SW 1271 (cell line): Measurements from ENCODE around the gene BLOC1S1.

ENCODE experiments used
- DNase-seq, 2 experiments: peaks; one replicate each; lab custom pipeline; 2025; lab: John Stamatoyannopoulos, UW

Gene BLOC1S1

DNA sequence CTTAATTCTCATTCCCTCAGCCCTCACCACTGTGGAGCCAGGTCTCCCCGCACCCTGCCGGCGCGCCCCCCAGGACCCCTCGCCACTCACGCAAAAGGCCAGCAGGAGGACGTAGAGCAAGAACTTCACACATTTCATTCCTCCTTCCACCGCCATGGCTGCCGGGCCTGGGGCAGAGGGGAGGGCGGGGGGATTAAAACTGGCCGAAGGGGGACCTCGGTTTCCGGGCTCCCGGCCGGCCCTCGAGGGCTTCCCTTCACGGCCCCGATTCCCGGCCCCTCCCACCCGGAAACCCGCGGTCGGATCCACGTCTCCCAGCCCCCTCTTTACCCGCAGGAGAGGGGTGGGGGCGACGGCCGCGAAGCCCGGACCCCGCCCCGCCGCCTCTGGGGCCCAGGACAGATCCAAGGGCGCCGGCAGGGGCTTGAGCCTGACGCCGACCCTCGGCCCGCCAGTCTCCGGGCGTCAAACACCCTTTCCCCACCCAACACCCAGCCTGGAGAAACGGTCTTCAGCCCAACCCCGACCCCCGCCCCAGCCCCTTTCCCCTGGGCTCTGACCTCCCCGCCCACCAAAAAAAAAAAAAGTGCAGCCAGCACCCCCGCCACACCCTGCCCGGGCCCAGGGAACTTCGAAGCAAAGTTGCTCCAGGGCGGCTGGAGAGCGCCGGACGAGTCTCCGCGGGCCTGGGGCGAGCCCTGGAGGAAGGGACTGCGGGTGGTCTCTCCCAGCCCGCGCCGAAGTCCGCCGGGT is 12.5 kb downstream of the BLOC1S1 start:
- peak in 1 of 2 experiments; percentile 38 for DNase-seq

GRCh38 chr12:55728939-55729818 is 13.3 kb downstream of the BLOC1S1 start, which contains the start of gene CD63:
CD63 (minus strand) TSS chr12:55729009; CDS start chr12:55728341, 668 bp downstream.
- peak; percentile 88 to 94 for DNase-seq

GRCh38 chr12:55729819-55730818 is 14.3 kb downstream of the BLOC1S1 start:
- peak in 1 of 2 experiments; percentile 69 for DNase-seq

DNA sequence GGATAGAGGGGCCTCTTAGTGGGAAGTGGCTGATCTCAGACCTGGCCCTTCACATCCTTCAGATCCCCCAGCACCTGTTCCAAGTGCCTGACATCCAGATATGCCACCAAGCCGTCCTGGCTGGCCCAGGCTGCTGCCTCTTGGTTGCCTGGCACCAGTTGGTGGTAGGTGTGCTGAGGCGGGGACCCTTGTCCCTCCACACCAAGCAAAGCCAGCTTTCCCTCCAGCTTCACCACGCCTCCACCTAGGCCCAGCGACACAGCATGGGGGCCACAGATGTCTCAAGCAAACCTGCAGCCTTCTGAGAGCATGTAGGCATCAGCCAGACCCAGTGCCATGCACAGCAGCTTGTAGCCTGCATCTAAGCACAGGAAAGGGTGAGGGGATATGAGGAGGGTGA is 16.4 kb downstream of the BLOC1S1 start:
- no peak for DNase-seq

- DNase-seq: no peak
These were observed 17.2 kb downstream of the BLOC1S1 start for GRCh38 chr12:55733021-55733555.

DNA sequence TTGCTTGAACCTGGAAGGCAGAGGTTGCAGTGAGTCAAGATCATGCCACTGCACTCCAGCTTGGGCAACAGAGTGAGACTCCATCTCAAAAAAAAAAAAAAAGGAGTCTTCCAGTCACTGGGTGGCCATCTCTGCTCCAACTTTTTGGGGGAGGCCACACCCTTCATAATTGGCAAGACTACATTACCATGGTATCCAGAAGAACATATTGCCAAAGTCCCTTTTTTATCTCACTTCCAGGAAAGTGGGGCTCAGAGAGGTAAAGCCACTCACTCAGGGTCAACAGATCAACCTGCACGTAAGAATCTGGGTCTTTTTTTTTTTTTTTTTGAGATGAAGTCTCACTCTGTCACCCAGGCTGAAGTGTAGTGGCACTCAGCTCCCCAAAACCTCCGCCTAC is 18.0 kb downstream of the BLOC1S1 start:
- no peak for DNase-seq

DNA sequence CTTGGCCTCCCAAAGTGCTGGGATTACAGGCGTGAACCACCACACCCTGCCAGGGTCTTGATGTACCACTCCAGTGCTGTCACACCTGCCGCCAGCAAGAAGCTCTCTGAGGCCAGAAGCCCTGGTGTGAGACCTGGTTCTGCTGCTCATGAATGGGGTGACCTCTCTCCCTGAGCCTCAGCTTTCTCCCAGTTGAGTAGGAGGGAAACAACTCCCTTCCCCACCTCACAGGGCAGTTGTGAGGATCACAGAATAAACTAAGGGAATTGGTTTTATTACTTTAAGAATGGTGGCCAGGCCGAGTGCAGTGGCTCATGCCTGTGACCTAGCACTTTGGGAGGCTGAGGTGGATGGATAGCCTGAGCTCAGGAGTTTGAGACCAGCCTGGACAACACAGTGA is 18.7 kb downstream of the BLOC1S1 start:
- no peak for DNase-seq

GRCh38 chr12:55736076-55736475 is 20.2 kb downstream of the BLOC1S1 start:
- DNase-seq: no peak

- peak in 1 of 2 experiments; percentile 48 for DNase-seq
These were observed 21.1 kb downstream of the BLOC1S1 start for GRCh38 chr12:55736780-55737580.

GRCh38 chr12:55737581-55738122 is 21.8 kb downstream of the BLOC1S1 start:
- no peak for DNase-seq

- peak; percentile 53 to 81 for DNase-seq
These were observed 22.5 kb downstream of the BLOC1S1 start for GRCh38 chr12:55738123-55739024.

GRCh38 chr12:55739025-55739378 is 23.2 kb downstream of the BLOC1S1 start:
- no peak for DNase-seq

GRCh38 chr12:55741931-55742680 is 26.3 kb downstream of the BLOC1S1 start:
- no peak for DNase-seq

DNA sequence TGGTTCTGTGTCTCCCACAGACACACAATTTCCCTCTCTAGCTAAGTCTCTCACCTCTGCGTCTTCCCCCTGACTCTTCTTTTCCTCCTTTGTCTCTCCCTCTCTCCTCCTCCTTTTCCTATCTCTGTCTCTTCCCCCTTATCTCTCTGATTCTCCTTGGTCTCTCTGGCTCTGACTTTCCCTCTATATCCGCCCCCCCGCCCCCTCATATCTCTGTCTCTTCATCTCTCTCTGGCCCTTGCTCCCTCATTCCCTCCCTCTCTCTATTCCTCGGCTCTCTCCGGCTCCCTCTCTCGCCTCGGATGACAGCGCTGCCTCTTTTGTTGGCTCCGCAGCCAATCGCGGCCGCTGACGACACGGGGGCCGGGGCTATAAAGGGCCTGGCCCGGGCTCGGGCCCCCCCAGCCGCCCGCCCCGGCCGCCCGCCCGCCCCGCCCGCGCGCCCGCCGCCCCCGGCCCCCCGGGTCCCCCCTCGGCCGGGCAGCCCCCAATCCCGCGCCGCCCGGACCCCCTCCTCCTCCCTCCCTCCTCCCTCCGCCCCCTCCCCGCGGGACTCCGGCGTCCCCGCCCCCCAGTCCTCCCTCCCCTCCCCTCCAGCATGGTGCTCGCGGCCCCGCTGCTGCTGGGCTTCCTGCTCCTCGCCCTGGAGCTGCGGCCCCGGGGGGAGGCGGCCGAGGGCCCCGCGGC is 27.0 kb downstream of the BLOC1S1 start, which contains the start of gene GDF11:
Gene GDF11 (plus strand): TSS at position 404 of the 687 bp plus-strand sequence. CDS start 195 bp downstream, at position 599.
- DNase-seq: peak; percentile 37 to 66

- peak; percentile 49 to 61 for DNase-seq
These were observed 27.8 kb downstream of the BLOC1S1 start for GRCh38 chr12:55743406-55744339.

GRCh38 chr12:55744340-55745030 is 28.6 kb downstream of the BLOC1S1 start:
- no peak for DNase-seq
